Measurements from ENCODE around the gene GINM1. TPM values are rescaled to one million over a fixed set of nuclear protein-coding genes. Genes with fewer than 3 reads are reported as not detected.

GINM1 gene
- total and polyA plus RNA-seq, 9 of the 15 experiments (the other 6 are each of a cell fraction or from before 2014, with no cell fraction given): 5.0 to 19.3 (median 14.2) TPM

- TF ChIP-seq ATF3 (IDR thresholded peaks at IDR 0.05): peak; percentile 73
- peak; percentile 77; the same call in 1 of the 2 replicates for TF ChIP-seq ATF3 (CRISPR knock-in tag; conservative IDR thresholded peaks at IDR 0.05)
- no peak for TF ChIP-seq ADNP (tag; IDR thresholded peaks at IDR 0.05)
- no peak; the same call in 1 of the 2 replicates for TF ChIP-seq AFF4 (CRISPR knock-in tag; IDR thresholded peaks at IDR 0.05)
- TF ChIP-seq ZNF609 (CRISPR knock-in tag; IDR thresholded peaks at IDR 0.05; ENCODE audit: borderline replicate concordance): peak; percentile 42; the same call in 1 of the 2 replicates
- TF ChIP-seq PTTG1 (tag; IDR thresholded peaks at IDR 0.05; ENCODE audit: low read depth): no peak
- TF ChIP-seq, protein P1, sequence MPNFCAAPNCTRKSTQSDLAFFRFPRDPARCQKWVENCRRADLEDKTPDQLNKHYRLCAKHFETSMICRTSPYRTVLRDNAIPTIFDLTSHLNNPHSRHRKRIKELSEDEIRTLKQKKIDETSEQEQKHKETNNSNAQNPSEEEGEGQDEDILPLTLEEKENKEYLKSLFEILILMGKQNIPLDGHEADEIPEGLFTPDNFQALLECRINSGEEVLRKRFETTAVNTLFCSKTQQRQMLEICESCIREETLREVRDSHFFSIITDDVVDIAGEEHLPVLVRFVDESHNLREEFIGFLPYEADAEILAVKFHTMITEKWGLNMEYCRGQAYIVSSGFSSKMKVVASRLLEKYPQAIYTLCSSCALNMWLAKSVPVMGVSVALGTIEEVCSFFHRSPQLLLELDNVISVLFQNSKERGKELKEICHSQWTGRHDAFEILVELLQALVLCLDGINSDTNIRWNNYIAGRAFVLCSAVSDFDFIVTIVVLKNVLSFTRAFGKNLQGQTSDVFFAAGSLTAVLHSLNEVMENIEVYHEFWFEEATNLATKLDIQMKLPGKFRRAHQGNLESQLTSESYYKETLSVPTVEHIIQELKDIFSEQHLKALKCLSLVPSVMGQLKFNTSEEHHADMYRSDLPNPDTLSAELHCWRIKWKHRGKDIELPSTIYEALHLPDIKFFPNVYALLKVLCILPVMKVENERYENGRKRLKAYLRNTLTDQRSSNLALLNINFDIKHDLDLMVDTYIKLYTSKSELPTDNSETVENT (CRISPR knock-in tag; IDR thresholded peaks at IDR 0.05): peak; percentile 94; the same call in 1 of the 2 replicates
- TF ChIP-seq JUNB (CRISPR knock-in tag; conservative IDR thresholded peaks at IDR 0.05): no peak
- TF ChIP-seq ARID2 (IDR thresholded peaks at IDR 0.05): peak; percentile 62; the same call in 1 of the 2 replicates
- peak; percentile 83 for TF ChIP-seq MBD2 (IDR thresholded peaks at IDR 0.05; ENCODE audit: borderline replicate concordance, low read depth)
- TF ChIP-seq ZNF431 (CRISPR knock-in tag; IDR thresholded peaks at IDR 0.05): 0 out of 2 replicates have a peak, but pooled peaks have one; percentile 16
- TF ChIP-seq TAF9B (IDR thresholded peaks at IDR 0.05; ENCODE audit: partially characterized antibody): peak; percentile 81
- peak; percentile 64; the same call in 1 of the 2 replicates for TF ChIP-seq PML (IDR thresholded peaks at IDR 0.05; ENCODE audit: low read length)
- TF ChIP-seq FOXK1 (CRISPR knock-in tag; IDR thresholded peaks at IDR 0.05; ENCODE audit: borderline replicate concordance): no peak
Observed at GRCh38 chr6:149545754-149546471, 20.3 kb upstream of the GINM1 start, which contains the start of gene PPIL4 (continued).

Data from K562 (cell line).